Measurements from ENCODE around the gene IGF2BP3.

IGF2BP3 gene

DNA sequence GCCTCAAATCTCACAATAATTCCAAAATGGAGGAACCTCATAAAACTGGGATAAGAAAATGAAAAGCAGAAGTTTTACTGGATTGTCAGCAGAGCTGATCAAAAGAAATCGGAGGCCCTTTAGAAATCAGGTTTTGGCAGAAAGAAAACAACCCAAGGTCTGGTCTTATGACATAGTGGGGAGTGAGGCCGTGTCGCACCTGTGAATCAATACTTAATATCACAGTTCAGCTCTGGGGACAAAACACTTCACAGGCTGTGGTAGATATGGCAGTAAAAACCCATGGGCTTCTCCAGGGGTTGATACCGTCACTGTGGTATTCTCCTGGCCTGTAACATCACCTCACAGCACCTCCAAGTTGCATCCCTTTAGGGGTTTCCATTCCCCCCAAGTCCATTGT, 177.7 kb downstream of the IGF2BP3 start:
- TF ChIP-seq, protein P1, sequence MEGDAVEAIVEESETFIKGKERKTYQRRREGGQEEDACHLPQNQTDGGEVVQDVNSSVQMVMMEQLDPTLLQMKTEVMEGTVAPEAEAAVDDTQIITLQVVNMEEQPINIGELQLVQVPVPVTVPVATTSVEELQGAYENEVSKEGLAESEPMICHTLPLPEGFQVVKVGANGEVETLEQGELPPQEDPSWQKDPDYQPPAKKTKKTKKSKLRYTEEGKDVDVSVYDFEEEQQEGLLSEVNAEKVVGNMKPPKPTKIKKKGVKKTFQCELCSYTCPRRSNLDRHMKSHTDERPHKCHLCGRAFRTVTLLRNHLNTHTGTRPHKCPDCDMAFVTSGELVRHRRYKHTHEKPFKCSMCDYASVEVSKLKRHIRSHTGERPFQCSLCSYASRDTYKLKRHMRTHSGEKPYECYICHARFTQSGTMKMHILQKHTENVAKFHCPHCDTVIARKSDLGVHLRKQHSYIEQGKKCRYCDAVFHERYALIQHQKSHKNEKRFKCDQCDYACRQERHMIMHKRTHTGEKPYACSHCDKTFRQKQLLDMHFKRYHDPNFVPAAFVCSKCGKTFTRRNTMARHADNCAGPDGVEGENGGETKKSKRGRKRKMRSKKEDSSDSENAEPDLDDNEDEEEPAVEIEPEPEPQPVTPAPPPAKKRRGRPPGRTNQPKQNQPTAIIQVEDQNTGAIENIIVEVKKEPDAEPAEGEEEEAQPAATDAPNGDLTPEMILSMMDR (IDR thresholded peaks at IDR 0.05; ENCODE audit: insufficient read depth, low read depth, low read length, missing control alignments) = no peak
- H3K4me3 ChIP-seq (ENCODE audit: low read length) = no peak overlapping the region
- no peak for DNase-seq (ENCODE audit: low read depth)

- TF ChIP-seq, protein P1 (IDR thresholded peaks at IDR 0.05; ENCODE audit: insufficient read depth, low read depth, low read length, missing control alignments) = no peak
- DNase-seq (ENCODE audit: low read depth) = no peak
- no peak overlapping the region for H3K4me3 ChIP-seq (ENCODE audit: low read length)
These were observed 178.2 kb downstream of the IGF2BP3 start for GRCh38 chr7:23291957-23292560.

DNA sequence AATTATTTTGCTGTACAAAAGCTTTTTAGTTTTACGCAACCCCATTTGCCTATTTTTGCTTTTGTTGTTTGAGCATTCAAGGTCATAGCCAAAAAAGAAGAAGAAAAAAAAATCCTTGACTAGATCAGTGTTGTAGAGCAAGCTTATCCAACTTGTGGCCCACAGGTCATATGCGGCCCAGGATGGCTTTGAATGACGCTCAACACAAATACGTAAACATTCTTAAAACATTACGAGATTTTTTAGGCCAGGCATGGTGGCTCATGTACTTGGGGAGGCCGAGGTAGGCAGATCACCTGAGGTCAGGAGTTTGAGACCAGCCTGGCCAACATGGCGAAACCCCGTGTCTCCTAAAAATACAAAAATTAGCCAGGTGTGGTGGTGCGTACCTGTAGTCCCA, 179.3 kb downstream of the IGF2BP3 start:
- no peak overlapping the region for H3K4me3 ChIP-seq (ENCODE audit: low read length)
- TF ChIP-seq, protein P1 (IDR thresholded peaks at IDR 0.05; ENCODE audit: insufficient read depth, low read depth, low read length, missing control alignments) = no peak
- no peak for DNase-seq (ENCODE audit: low read depth)

GRCh38 chr7:23287612-23288011, 182.7 kb downstream of the IGF2BP3 start:
- DNase-seq (ENCODE audit: low read depth) = no peak
- TF ChIP-seq, protein P1 (IDR thresholded peaks at IDR 0.05; ENCODE audit: insufficient read depth, low read depth, low read length, missing control alignments) = no peak
- H3K4me3 ChIP-seq (ENCODE audit: low read length) = no peak overlapping the region

DNA sequence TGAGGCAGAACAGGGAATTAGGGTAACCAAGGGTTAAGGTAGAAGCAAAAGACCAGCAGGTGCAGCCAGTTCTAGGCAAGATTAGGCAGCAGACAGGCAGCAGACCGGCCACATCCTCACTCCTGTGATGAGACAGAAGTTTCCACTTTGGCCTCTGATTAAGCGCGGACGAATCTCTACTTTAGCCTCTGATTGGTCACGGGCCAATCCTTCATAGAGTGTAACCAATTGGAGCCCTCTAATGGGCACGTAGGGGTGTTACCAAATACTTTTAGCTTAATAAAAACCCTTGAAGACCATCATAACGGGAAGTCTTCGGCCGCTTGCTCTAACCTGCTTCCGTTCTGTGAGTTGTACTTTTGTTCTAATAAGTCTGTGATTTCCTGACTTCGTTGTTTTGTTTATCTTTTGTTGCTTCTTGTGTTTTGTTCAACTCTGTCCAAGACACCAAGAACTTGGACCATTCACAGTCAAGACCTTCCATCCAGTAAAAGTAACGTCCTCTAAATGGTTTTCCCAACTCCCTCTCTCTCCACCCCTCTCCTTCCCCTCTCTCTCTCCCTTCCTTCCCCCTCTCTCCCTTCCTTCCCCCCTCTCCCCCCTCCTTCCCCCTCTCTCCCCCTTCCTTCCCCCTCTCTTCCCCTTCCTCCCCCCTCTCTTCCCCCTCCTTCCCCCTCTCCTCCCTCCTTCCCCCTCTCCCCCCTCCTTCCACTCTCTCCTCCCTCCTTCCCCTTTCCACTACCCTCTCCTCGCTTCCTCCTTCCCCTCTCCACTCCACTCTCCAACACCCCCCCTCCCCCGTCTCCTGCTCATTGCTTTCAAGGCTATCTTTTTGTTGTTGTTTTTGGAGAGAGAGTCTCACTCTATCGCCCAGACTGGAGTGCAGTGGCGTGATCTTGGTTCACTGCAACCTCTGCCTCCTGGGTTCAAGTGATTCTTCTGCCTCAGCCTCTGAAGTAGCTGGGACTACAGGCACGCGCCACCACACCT, 184.3 kb downstream of the IGF2BP3 start:
- no peak overlapping the region for H3K4me3 ChIP-seq (ENCODE audit: low read length)
- TF ChIP-seq, protein P1 (IDR thresholded peaks at IDR 0.05; ENCODE audit: insufficient read depth, low read depth, low read length, missing control alignments) = no peak
- DNase-seq (ENCODE audit: low read depth) = no peak

DNA sequence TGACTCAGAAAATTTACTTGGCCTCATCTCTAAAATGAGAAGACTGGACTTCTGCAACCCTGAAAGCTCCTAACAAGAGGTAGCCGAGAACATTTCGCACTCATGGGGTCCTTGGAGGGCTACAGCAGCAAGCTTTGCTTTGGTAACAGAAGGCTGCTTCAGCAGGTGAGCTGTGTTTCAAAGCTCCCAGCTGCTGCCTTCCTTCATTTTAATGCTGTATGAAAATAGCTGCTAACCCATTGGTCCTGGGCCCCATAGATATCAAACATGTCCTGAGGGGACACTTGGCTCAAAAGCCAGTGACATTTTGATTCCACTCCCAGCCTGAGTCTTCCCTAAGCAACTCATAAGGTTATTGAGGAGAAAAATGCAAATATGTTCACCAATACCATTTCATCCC, 185.4 kb downstream of the IGF2BP3 start:
- TF ChIP-seq, protein P1 (IDR thresholded peaks at IDR 0.05; ENCODE audit: insufficient read depth, low read depth, low read length, missing control alignments) = no peak
- no peak for DNase-seq (ENCODE audit: low read depth)
- H3K4me3 ChIP-seq (ENCODE audit: low read length) = no peak overlapping the region

Measured in epithelial cell of esophagus (primary cell).